Peyer's patch (tissue), 4 donors: ENCODE results near the gene PTPRS. TPM values are rescaled to one million over a fixed set of nuclear protein-coding genes. Genes with fewer than 3 reads are reported as not detected.

Experiments
- DNase-seq, 3 donors: peaks; one replicate each; pipeline ENCODE4 v3.0.0-alpha.2; 2017 to 2019
- H3K27ac ChIP-seq, 4 donors: fragments of 200-600 bp; sonication (generic); one replicate each; pipeline ENCODE4 v1.5.1; 2016 to 2019
- H3K27me3 ChIP-seq, 2 donors: fragments of 200-600 bp; sonication (generic); one replicate each; pipeline ENCODE4 v1.5.1; 2019
- H3K36me3 ChIP-seq, 3 donors: fragments of 200-600 bp; sonication (generic); one replicate each; pipeline ENCODE4 v1.5.1; 2016 to 2019
- H3K4me1 ChIP-seq, 4 donors: fragments of 200-600 bp; sonication (generic); one replicate each; pipeline ENCODE4 v1.5.1; 2016 to 2019
- H3K4me3 ChIP-seq, 4 donors: fragments of 200-600 bp; sonication (generic); 1 replicate in 3 of 4; 2 replicates in 1 of 4; pipeline ENCODE4 v1.5.1; 2016 to 2019; ENCODE audit warnings: mild to moderate bottlenecking in 1 of 4
- H3K9me3 ChIP-seq, 4 donors: fragments of 200-600 bp; sonication (generic); one replicate each; pipeline ENCODE4 v1.5.1; 2016 to 2019; ENCODE audit warnings: mild to moderate bottlenecking in 1 of 4
- POLR2A ChIP-seq, 2 donors: fragments of 450-650 bp; IDR thresholded peaks; one replicate each; pipeline ENCODE4 v1.5.1; 2017; ENCODE audit warnings: antibody characterized with exemption in 2 of 2, mild to moderate bottlenecking in 2 of 2, moderate library complexity in 2 of 2
- total RNA-seq, 4 donors: library from RNA; depleted of rRNA; stranded (reverse); fragments of >200 nt; gene quantifications; one replicate each; pipeline ENCODE4 v1.1.0, GENCODE V29; 2016
- TF ChIP-seq, protein P1 (sequence below), 6 experiments: fragments of 450-650 bp in 4 of 6; fragments of 200-600 bp in 2 of 6; sonication (generic) in 1 of 6; IDR thresholded peaks; one replicate each; pipeline ENCODE4 v1.5.1; 2017 to 2019; ENCODE audit warnings: antibody characterized with exemption in 6 of 6, mild to moderate bottlenecking in 3 of 6, moderate library complexity in 1 of 6

Gene PTPRS
- total RNA-seq, 4 donors from 2014 or later, result 14.2 to 85.8 (median 24.7) TPM

DNA sequence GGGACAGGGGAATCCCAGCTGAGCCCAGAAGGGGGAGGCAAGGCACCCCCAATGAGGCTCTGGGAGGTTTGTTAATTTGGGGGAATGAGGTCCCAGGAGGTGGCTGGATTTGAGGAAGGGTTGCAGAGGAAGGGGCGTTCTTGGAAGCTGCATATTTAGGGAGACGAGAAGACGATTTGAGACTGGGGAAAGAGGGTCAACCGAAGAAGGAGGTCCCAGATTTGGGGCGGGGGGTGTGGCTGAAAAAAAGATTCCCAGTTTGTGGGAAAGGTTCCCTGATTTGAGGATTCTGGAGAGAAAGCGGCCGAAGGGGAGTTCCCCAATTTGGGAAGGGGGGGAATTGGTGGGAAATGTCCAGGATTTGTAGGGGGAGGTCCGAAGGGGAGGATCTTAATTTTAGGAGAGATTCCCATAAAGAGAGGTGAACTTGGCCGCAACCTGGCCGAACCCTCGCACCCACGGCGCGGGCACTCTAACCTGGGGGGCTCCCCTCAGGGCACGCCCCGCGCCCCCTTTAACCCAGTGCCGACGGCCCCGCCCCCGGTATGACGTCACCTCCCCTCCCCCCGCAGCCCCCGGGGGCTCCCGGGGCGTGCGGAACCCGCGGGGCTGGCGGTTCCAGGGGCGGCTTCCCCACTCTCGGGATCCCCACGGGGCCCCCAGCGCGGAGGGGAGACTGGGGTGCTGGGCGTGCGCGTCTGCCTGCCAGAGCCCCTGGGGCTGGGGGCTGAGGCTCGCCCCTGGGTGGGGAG, 1.2 kb downstream of the PTPRS start:
- H3K4me1 ChIP-seq, result peaks cover 0 to 15% (median 10%) of the 10 kb centered on the region in 4 donors
- no peak for TF ChIP-seq POLR2A (IDR thresholded peaks at IDR 0.05)
- peaks cover 0 to 14% of the 10 kb centered on the region in 2 donors for H3K27me3 ChIP-seq
- H3K9me3 ChIP-seq, result peaks cover 0 to 4% (median 0%) of the 10 kb centered on the region in 4 donors
- no peak overlapping the region for H3K27ac ChIP-seq
- H3K4me3 ChIP-seq, result peak overlapping the region; percentile 22 to 58 (median 54)
- no peak for DNase-seq
- no peaks in the 10 kb centered on the region for H3K36me3 ChIP-seq

DNA sequence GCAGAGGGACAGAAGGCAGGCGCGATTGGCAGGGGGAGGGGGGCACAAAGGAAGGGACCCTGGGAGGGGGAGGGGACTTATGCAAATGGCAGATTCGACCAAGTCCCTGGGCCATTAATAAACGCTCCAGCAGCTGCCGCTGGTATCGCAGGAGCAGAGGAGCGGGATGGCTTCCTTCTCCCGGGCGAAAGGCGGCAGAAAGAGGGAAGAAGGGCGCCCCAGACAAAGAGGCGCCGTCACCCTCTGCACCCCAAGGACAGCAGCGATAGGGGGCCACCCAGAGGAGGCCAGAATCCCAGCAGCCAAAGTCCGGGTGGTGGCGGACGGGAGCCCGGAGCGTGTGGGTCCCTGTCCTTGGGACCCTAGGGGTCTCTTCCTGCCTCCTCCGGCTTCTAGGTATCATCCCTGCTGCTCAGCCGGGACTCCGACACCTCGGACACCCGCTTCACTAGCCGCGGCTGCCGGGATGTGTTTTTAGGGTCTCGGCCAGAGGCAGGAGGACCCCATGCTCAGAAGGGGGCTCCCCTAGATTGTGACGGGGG, 1.9 kb downstream of the PTPRS start:
- Histone ChIP-seq H3K4me1 (peaks cover 0 to 15% (median 10%) of the 10 kb centered on the region in 4 donors), H3K9me3 (peaks cover 0 to 4% (median 0%) of the 10 kb centered on the region in 4 donors), H3K4me3 (no peak overlapping the region), H3K36me3 (no peaks in the 10 kb centered on the region), H3K27me3 (peaks cover 0 to 14% of the 10 kb centered on the region in 2 donors), H3K27ac (no peak overlapping the region)
- no peak for TF ChIP-seq POLR2A (IDR thresholded peaks at IDR 0.05)
- TF ChIP-seq, protein P1, sequence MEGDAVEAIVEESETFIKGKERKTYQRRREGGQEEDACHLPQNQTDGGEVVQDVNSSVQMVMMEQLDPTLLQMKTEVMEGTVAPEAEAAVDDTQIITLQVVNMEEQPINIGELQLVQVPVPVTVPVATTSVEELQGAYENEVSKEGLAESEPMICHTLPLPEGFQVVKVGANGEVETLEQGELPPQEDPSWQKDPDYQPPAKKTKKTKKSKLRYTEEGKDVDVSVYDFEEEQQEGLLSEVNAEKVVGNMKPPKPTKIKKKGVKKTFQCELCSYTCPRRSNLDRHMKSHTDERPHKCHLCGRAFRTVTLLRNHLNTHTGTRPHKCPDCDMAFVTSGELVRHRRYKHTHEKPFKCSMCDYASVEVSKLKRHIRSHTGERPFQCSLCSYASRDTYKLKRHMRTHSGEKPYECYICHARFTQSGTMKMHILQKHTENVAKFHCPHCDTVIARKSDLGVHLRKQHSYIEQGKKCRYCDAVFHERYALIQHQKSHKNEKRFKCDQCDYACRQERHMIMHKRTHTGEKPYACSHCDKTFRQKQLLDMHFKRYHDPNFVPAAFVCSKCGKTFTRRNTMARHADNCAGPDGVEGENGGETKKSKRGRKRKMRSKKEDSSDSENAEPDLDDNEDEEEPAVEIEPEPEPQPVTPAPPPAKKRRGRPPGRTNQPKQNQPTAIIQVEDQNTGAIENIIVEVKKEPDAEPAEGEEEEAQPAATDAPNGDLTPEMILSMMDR (IDR thresholded peaks at IDR 0.05), result no peak
- no peak for DNase-seq

DNA sequence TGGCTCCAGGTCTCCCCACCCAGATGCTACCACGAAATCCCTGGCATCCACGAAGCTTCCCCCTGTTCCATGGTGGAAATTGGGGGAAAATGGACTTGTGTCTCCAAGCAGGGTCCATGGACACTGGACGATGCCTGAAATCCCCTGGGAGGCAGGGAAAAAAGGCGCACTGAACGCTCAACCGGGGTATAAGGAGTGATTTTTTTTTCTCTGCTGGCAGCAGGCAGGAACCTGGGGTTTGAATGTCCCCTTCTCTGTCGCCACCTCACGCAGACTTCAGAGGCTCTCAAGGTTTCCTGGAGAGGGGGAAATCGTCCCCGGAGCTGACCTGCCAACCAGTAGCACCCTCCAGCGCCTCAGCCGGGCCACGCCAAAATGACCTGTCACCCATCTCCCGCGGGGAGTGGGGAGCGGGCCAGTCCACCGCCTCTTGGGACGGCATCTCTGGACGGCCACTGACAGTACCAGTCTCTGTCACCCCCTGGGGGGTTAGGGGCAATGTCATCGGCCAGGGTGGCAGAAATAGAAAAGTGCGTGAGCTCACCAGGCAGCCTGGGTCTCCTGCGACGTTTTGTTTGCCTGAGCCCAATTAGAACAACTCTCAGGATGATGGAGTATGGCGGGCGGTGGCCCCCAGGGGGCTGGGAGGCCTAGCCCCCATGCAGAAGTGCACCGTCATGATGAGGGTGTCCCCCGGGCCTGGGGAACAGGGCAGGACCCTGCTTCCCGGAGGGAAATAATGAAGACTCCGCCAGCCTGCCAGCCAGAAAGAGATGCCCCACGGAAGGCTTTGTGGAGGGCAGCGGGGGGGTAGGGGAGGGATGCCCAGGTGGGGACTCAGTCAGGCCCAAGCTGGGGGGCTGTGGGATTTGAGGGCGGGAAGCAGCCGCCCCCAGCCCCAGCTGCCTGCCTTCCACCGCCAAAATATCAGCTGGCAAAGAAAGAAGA, 2.6 kb downstream of the PTPRS start:
- no peak for DNase-seq
- H3K4me3 ChIP-seq, result no peak overlapping the region
- H3K36me3 ChIP-seq, result no peaks in the 10 kb centered on the region
- TF ChIP-seq, protein P1 (IDR thresholded peaks at IDR 0.05), result no peak
- TF ChIP-seq POLR2A (IDR thresholded peaks at IDR 0.05), result no peak
- peaks cover 0 to 4% (median 0%) of the 10 kb centered on the region in 4 donors for H3K9me3 ChIP-seq
- H3K27ac ChIP-seq, result no peak overlapping the region
- peaks cover 0 to 15% (median 10%) of the 10 kb centered on the region in 4 donors for H3K4me1 ChIP-seq
- H3K27me3 ChIP-seq, result peaks cover 0 to 14% of the 10 kb centered on the region in 2 donors

DNA sequence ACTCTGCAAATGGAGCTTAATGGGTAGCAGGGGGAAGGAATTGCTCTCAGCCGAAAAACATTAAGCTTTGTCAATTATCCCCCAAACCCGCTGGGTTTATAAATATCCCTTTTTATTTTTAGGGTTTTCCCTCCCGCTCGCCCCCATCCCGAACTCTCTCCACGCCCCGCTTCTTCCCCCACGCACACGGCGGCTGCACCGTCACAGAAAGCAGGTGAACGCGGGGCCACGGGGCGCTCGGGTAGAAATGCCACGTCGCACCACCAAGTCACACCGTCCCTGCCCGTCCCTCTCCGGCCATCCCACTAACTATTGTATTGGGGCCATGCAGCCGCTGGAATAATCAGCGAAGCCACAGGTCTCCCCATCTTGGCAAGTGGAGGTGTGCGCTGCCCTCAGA, 3.5 kb downstream of the PTPRS start:
- Histone ChIP-seq H3K36me3 (no peaks in the 10 kb centered on the region), H3K4me1 (peaks cover 0 to 15% (median 10%) of the 10 kb centered on the region in 4 donors), H3K27ac (no peak overlapping the region), H3K4me3 (no peak overlapping the region), H3K9me3 (peaks cover 0 to 4% (median 0%) of the 10 kb centered on the region in 4 donors), H3K27me3 (peaks cover 0 to 14% of the 10 kb centered on the region in 2 donors)
- TF ChIP-seq, protein P1 (IDR thresholded peaks at IDR 0.05), result no peak
- TF ChIP-seq POLR2A (IDR thresholded peaks at IDR 0.05), result no peak
- DNase-seq, result no peak

DNA sequence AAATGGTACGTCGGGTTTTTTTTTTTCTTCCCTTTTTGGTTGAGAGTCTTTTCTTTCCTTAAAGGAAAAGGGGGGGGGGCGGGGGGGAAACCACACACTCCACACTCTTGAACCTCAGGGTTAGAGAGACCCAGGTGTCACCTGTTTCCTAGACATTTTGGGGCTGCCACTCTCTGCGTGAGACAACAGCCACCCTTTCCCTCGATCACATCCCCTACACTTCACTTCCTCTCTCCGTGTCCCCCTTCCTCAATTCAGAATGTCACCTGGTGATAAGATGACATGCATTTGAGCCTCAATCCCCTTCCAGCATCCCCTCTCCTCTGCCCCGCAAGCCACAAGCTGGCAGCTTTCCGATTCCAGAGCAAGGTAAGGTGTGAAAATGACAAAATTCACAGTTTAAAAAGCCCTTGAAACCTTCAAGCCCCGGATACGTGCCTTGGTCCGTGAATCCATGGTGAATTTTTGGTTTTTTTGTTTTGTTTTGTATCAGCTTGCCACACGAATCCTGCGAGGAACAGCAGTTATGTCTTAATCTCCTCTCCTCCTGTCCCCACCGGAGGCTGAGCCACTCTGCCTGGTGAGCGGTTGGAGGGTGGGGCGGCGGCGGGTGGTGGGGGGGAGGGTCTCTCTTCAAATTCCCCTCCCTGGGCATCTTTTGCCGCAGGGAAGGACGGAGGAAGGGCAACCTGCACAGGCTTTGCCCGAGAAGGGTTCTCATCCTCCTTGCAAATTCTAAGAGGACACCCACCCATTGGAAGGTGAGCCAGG, 4.2 kb downstream of the PTPRS start:
- no peaks in the 10 kb centered on the region for H3K36me3 ChIP-seq
- peaks cover 0 to 14% of the 10 kb centered on the region in 2 donors for H3K27me3 ChIP-seq
- DNase-seq, result no peak
- peaks cover 0 to 15% (median 10%) of the 10 kb centered on the region in 4 donors for H3K4me1 ChIP-seq
- H3K9me3 ChIP-seq, result peaks cover 0 to 1% (median 0%) of the 10 kb centered on the region in 4 donors
- no peak overlapping the region for H3K27ac ChIP-seq
- no peak for TF ChIP-seq POLR2A (IDR thresholded peaks at IDR 0.05)
- TF ChIP-seq, protein P1 (IDR thresholded peaks at IDR 0.05), result no peak
- H3K4me3 ChIP-seq, result no peak overlapping the region
